Measurements from ENCODE around the gene GSG1L.
"Not testable (repeated sequence)": the region's sequence is repeated elsewhere in the genome, so short reads cannot be mapped to it uniquely, and the experiment has no call there.

The GSG1L gene

GRCh38 chr16:27945233-27945973, 118.1 kb downstream of the GSG1L start:
- DNase-seq (ENCODE audit: low read depth): no peak

GRCh38 chr16:27943766-27944165, 119.7 kb downstream of the GSG1L start:
- no peak for DNase-seq (ENCODE audit: low read depth)

GRCh38 chr16:27942071-27942470, 121.4 kb downstream of the GSG1L start:
- not testable (repeated sequence) for DNase-seq (ENCODE audit: low read depth)

- DNase-seq (ENCODE audit: low read depth): no peak
Measured at GRCh38 chr16:27935076-27935475, 128.4 kb downstream of the GSG1L start.

GRCh38 chr16:27932542-27933135, 130.9 kb downstream of the GSG1L start:
- no peak for DNase-seq (ENCODE audit: low read depth)

- DNase-seq (ENCODE audit: low read depth): no peak
Measured at GRCh38 chr16:27929818-27930217, 133.7 kb downstream of the GSG1L start.

GRCh38 chr16:27928542-27928941, 135.0 kb downstream of the GSG1L start:
- no peak for DNase-seq (ENCODE audit: low read depth)

GRCh38 chr16:27927266-27927901, 136.1 kb downstream of the GSG1L start:
- no peak for DNase-seq (ENCODE audit: low read depth)

GRCh38 chr16:27925612-27926011, 137.9 kb downstream of the GSG1L start:
- DNase-seq (ENCODE audit: low read depth): no peak

GRCh38 chr16:27924411-27925118, 138.9 kb downstream of the GSG1L start:
- peak; percentile 3 for DNase-seq (ENCODE audit: low read depth)

GRCh38 chr16:27923751-27924150, 139.8 kb downstream of the GSG1L start:
- no peak for DNase-seq (ENCODE audit: low read depth)

- no peak for DNase-seq (ENCODE audit: low read depth)
Measured at GRCh38 chr16:27922433-27922832, 141.1 kb downstream of the GSG1L start.

- no peak for DNase-seq (ENCODE audit: low read depth)
Measured at GRCh38 chr16:27921134-27921533, 142.4 kb downstream of the GSG1L start.

GRCh38 chr16:27920391-27920891, 143.1 kb downstream of the GSG1L start:
- DNase-seq (ENCODE audit: low read depth): no peak

- DNase-seq (ENCODE audit: low read depth): peak; percentile 2
Measured at GRCh38 chr16:27918755-27919154, 144.8 kb downstream of the GSG1L start.

GRCh38 chr16:27917949-27918348, 145.6 kb downstream of the GSG1L start:
- DNase-seq (ENCODE audit: low read depth): no peak

- no peak for DNase-seq (ENCODE audit: low read depth)
Measured at GRCh38 chr16:27911486-27911885, 152.0 kb downstream of the GSG1L start.

GRCh38 chr16:27907457-27907972, 156.0 kb downstream of the GSG1L start:
- DNase-seq (ENCODE audit: low read depth): no peak

- no peak for DNase-seq (ENCODE audit: low read depth)
Measured at GRCh38 chr16:27906883-27907282, 156.6 kb downstream of the GSG1L start.

- DNase-seq (ENCODE audit: low read depth): no peak
Measured at GRCh38 chr16:27903046-27903655, 160.4 kb downstream of the GSG1L start.

GRCh38 chr16:27902551-27902950, 161.0 kb downstream of the GSG1L start:
- no peak for DNase-seq (ENCODE audit: low read depth)

- no peak for DNase-seq (ENCODE audit: low read depth)
Measured at GRCh38 chr16:27901956-27902355, 161.6 kb downstream of the GSG1L start.
